Kidney capillary endothelial cell (primary cell): Measurements from ENCODE around the gene C19orf81.

Experiments used
- DNase-seq: peaks from one replicate; pipeline ENCODE4 v3.0.0-alpha.2; 2018; ENCODE audit warnings: low spot score

C19orf81 gene

DNA sequence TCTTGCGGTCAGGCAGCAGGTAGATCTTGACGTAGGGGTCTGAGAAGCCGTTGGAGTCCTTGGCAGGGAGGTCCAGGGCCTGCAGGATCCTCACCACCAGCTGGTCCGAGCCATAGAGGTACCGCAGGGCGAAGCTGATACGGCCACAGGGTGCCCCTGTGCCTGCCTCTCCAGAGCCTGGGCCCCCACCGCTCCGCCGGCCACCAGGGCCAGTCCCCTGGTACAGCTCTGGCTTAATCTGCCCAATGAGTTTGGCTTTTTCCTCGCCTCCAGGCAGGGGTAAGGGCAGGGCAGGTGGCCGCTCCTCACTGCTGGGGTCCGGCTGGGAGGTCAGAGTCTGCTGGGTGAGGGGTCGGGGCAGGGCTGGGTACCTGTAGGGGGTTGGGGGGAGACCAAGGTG lies 19.4 kb upstream of the C19orf81 start:
- DNase-seq = no peak

DNA sequence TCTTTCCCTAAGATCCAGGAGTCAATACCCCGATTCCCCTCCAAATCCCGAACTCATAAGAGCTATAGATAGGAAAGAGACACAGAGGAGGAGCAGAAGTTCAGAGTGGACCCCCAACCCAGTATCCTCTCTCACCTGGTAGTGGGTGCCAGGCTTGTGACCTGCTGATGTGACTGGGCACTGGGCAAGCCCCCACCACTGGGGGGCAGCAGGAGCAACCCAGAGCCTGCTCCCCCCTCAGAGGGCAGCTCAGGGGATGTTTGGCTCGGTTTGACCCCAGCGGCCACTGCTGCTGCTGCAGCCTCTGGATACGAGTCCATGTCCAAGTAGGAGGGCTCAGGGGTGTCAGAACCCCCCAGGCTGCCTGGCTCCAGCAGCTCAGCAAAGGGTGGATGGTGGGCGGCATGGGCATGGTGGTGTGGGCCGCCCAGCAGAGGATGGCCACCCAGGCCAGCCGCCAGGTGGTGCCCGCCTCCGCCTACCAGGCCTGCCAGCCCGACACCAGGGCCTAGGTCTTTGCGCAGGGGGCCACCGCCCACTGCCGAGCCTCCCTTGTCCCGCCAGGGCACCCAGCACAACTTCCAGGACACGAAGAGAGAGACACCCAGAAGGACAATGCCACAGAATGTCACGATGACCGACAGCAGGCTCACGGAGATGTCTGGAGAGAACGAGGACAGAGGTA lies 17.0 kb upstream of the C19orf81 start:
- DNase-seq = no peak

DNA sequence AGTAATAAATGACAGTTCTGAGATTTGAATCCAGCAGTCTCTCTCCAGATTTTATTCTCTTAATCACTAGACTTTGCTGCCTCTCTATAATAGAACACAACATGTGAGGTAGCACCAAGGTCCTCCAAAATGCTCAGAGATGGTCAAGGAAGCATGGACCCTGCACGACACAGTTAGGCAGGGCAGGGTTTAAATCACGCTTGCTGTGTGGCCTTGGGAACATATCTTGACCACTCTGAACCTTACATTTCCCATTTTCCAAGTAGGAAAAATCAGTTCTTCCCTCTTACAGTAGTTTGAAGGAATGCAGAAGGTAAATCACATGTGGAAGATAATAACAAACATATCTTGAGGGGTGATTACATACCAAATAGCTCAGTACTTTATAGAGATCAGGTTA lies 15.9 kb upstream of the C19orf81 start:
- no peak for DNase-seq

DNA sequence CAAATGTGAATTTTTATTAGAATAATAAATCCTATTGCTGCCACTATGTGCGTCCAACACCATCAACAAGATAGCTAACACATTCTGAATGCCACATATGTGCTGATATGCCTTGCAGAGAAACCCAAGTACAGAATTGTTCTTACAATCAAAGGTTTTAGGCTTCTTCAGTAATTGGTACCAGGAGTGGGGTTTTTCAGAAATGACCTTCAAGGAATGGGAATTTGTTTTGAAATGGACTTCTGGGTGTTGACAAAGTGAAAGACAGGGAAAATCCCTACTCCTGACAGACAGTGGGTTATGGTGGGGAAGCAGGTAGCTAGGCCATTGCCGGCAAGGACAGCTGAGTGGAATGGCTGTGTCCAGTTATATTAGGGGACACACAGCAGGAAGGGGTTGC lies 15.3 kb upstream of the C19orf81 start:
- no peak for DNase-seq

DNA sequence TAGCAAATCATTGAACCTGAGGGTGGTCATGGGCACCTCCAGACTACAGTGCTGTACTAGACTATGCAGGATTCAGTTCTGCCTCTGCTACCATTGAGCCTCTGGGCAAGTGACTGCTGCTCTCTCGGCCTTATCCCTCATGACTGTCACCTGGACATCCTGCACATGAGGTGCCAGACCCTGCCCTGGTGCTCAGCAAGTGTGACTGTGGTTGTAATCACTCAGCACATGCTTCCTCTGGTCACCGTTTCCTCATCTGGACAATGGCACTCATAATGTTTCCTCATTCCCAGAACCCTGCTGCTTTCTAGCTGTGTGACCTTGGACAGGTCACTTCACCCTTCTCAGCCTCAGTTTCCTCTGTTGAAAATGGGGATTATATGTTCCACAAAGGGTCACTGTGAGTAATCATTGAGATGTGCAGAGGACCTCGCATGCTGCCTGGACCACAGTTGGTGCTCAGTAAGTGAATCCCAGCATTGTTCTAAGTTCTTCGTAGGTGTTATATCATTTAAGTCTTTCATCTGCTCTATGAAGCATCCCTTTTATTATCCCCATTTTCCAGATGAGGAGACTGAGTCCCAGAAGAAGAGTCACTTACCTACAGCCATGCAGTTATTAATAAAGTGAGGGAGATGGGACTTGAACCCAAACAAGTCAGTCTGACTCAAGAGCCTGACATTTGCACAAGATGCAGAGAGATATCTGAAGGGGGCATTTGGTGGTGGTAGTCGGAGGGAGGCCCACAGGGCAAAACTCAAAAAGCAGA lies 12.7 kb upstream of the C19orf81 start:
- DNase-seq = no peak

DNA sequence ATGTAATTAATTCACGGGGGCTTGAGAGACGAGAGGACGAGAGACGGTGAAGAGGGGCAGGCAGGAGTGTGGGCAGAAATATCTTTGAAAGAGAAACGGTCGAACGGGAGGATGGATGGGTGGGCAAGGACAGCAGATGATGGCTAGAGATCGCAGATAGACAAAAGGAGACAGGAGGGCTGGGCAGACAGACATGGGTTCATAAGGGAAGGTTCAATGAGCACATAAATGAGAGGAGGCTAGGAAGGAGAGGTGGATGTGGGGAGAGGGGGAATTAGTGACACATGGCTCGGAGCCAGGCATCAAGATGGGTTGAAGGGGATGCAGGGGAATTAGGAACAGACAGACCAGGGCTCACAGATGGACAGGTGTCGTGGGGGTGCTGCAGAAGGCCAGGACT lies 10.6 kb upstream of the C19orf81 start:
- no peak for DNase-seq

DNA sequence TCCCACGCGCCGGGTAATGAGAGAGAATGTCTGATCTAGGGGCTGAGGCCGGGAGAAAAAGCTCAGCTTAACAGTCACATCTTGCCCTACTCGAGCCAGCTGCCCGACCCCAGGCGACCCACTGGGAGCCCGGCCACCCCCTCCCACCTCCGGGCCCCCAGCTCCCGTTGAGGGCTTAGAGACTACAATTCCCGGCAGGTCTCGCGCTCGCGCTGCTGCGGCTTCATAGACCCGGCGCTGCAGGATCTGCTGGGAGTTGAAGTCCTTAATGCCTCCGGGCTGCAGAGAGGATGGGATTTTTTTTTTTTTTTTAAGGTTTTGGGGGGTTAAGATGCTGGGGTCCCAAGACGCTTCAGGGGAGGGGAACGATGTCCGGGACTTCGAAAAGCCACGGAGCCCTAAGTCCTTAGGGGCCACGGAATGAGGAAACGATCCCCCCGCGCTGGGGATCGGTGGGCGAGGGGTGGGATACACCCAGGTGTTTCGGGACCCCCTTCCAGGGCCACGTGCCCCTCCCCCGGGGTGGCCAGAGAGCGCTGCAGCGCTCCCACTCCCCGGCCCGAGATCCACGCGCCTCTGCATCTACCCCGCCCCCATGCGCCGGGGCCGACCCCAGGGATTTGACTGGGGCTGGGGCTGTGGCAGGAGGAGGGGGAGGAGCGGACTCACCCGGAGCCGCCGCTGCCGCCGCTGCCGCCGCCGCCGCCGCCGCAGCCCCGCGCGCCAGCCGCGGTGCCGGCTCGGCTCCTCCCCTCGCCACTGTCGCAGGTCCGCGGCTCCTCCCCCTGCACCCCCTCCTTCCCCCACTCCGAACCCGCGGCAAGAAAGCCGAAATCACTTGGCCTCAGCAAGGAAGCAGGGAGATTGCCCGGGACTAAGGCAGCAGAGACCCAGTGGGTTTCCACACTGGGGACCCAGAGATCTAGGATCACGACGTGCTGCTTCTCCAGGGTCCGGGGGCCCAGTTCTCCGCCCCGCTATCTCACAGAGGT lies 9.8 kb upstream of the C19orf81 start, which contains the start of gene SYT3:
Gene SYT3, minus strand, starts transcription at position 761 of the 992 bp plus-strand sequence. CDS start 2,470 bp downstream, outside the sequence.
- no peak for DNase-seq

DNA sequence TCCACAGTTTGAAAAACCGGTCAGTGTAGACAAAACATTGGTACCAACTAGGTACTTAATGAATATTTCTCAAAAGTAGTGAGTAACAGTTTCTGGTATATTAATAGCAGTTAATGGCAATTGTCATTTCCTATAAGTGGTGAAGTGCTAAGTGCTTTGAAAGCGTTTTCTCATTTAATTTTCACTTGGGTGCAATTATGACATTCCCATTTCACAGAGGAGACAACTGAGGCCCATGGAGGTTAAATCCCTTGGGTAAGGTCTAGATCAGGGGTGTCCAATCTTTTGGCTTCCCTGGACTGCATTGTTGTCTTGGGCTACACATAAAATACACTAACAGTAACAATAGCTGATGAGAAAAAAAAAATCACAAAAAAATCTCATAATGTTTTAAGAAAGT lies 8.9 kb upstream of the C19orf81 start:
- DNase-seq = no peak

DNA sequence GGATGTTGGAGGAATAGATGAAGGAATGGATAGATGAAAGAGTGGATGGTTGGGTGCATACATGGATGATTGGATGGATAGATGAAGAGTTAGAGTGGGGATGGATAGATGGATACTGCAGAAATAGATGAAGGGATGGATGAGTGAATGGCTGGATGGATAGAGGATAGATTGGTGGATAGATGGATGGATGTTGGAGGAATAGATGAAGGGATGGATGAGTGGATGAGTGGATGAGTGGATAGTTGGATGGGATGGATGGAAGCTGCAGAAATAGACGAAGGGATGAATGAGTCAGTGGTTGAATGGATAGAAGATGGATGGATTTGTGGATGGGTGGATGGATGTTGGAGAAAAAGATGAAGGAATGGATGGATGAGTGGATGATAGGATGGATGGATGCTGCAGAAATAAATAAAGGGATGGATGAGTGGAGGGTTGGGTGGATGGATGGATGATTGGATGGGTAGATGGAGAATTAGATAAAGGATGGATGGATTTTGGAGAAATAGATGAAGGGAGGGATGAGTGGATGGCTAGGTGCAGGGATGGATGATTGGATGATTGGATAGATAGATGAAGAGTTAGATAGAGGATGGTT lies 4.8 kb upstream of the C19orf81 start:
- DNase-seq = no peak

DNA sequence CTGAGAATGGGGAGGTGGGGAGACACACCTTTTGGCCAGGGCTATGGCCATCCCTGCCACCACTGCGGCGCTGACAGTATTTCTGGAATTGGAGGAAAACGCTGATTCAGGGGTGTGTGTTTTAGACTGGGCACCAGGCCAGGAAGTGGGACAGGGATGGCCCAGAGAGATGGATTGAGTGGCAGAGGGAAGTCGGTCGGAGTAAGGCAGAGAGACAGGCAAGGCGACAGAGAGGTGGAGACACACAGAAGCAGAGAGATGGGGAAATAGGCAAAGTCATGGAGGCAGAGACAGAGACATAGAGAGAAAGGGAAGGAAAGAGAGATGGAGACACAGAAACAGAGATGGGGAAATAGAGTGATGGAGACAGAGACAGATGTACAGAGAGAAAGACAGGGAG lies 4.1 kb upstream of the C19orf81 start:
- no peak for DNase-seq

DNA sequence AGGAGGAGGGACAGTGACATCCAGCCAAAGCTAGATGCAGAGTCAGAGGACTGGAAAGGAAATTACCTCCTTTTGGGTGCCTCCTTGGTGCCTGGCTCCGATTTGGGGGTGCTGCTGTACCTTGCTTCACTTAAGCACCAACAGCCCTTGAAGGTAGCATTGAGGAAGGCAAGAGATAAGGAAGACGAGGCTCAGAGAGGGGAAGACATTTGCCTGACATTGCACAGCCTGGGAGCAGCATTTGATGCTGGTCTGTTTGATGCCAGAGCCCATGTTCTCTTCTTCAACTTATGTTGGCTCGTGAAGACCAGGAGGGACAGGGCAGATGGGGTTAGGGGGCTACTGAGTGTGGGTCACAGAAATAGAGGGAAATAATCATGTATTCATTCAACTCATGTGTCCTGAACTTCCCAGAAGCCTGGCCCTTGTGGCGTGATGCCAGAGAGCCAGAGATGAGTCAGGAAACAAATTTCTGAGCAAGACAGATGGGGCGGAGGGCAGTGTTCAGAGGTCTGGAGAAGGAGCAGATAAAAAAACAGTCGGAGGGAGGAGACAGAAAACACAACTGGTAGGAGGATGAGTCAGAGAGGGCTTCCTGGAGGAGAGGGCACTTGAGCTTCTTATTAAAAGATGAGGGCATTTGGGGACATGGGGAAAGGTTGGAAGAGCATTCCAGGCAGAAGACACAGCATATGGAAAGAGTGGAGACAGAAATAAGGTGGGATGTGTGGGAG lies 3.0 kb upstream of the C19orf81 start:
- peak; percentile 44 for DNase-seq

DNA sequence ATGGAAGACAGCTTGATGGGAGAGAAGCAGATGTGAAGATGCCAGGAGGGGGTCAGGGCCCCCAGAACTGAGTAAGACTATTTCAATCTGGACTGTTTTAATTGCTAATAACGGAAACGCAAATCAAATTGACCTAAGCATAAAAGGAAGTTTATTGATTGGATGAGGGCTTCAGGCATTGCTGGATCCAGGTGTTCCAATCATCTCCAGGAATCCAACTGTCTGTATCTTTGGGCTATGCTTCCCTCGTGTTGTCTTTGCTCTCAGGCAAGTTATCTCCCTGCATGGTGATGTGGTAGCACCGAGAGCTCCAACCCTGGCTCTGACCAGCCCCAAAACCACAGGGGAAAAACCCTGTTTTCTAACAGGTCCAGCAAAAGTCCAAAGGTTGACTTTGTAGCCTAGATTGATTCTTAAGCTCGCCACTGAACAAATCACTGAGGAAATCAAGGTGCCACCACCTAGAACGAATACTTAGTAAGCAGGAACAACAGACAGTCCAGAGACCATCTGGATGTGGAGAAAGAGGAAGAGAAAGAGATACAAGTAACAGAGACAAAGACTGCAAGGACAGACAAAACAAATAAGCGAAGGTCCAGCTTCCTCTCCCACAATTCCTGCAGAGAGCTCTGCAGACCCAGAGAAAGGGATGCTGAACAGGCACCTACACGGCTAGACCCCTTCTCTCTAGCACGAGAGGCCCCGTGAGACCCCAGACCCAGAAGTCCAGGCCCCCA lies 1.2 kb upstream of the C19orf81 start:
- DNase-seq = no peak

DNA sequence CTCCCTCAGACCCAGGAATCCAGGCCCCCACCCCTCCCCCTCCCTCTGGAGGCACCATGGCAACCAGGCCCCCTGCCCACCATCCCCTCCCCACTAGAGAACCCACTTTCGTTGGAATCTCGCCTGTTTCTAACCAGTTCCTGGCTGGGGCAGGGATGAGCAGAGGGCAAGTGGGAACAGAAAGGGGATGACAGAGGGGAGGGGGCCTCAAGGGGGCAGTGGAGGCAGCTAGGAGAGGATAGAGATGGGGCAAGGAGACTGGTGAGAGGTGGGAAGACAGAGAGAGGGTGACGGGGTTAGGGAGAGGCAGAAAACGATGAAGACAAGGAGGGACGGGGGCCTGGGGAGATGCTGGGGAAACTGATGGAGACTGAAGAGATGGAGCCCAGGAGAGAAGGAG lies 586 bp upstream of the C19orf81 start:
- DNase-seq = no peak

DNA sequence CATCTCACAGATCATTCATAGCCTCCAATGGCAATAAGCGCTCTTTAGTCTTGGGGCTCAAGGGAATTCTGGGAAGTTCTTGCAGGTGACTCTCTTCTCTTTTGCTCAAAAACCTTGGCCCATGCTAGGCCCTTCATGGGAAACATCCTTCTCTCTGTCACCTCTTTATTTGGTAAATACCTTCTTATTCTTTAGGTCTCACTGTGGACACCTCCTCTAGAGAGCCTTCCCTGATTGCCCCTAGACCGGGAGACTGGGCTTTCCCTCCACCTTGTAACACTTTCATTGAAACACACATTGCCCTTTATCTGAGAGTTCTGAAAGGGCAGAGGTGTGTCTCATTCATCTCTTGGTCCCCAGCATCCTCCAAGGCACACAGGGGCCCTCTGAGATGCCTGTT lies 1.9 kb downstream of the C19orf81 start:
- no peak for DNase-seq

DNA sequence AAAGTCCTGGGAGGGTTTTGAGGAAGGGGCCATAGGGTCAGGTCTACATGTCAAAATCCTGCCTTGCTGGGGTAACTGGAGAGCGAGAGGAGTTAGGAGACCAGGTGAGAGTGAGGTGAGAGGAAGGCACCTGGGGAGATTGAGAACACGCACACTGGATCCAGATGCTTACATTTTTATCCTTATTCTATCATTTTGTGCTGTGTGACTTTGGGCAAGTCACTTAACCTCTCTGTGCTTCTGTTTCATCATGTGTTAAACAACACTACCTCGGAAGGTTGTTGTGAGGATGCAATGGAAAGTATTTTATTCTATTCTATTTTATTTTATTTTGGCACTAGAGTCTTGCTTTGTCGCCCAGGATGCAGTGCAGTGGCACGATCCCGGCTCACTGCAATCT lies 3.5 kb downstream of the C19orf81 start:
- DNase-seq = no peak

DNA sequence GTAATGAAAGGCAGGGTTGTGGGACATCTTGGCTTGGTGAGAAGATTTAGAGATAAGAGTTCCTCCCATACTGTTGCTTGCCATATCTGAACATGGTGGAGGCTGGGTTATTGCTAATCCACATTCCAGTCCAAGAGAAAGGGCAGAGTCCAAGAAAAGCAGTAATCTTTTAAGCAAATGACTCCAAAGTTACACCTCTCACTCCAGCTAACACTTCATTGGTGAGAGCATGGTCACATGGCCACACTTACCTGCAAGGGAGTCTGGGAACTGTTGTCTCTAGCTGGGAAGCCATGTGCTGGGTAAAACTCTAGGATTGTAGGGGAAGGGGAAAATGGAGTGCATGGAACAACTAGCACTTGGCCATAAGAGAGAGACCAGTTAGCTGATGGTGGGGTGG lies 5.6 kb downstream of the C19orf81 start:
- DNase-seq = no peak

DNA sequence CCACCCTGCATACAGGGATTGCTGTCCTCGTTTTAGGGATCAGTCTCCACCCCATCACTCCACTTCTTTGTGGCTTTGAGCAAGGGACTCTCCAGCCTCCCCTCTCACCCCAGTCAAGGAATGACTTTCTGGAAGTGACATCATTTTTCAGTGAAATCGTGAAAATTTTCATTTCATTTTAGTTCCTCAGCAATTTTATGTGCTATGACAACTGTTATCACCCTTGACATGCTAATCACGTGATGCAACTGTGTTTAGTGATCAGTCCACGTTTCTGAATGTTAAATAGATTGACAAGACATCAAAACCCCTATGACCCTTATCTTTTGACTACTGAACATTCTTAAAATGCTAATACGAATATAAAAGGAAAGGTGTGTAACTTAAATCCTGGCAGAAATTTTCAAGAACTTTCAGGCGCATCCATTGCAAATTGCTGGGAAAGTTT lies 8.0 kb downstream of the C19orf81 start:
- no peak for DNase-seq

DNA sequence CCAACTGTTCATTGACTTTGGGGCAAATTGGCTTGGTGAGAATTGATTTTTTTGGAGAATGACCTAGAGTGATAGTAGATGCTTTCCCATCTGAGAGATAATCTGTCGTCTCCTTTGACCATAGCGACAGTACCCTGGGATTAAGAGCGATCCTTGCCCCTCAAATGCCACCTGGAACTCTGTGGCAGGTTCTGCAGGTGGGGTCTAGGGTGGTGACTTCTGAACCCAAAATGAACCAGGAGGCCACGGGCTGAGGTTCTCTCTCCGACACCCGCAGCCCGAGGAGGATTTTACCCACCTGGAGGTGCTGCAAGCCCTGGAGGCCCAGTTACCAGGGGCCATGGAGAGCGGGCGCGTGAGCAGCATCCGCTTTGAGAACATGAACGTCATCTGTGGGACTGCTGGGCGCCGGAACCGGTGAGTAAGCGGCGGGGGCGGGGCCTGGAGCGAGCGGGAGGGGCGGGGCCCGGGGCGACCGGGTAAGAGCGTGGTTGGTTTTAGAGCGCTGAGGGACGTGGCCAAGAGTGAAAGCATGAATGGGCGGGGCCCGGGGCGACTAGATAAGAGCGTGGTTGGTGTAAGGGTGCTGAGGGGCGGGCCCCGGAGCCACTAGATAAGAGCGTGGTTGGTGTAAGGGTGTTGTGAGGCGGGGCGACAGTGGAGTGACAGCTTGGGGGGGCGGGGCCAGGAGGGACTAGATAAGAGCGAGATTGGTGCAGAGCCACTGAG lies 8.6 kb downstream of the C19orf81 start:
- peak; percentile 100 for DNase-seq

DNA sequence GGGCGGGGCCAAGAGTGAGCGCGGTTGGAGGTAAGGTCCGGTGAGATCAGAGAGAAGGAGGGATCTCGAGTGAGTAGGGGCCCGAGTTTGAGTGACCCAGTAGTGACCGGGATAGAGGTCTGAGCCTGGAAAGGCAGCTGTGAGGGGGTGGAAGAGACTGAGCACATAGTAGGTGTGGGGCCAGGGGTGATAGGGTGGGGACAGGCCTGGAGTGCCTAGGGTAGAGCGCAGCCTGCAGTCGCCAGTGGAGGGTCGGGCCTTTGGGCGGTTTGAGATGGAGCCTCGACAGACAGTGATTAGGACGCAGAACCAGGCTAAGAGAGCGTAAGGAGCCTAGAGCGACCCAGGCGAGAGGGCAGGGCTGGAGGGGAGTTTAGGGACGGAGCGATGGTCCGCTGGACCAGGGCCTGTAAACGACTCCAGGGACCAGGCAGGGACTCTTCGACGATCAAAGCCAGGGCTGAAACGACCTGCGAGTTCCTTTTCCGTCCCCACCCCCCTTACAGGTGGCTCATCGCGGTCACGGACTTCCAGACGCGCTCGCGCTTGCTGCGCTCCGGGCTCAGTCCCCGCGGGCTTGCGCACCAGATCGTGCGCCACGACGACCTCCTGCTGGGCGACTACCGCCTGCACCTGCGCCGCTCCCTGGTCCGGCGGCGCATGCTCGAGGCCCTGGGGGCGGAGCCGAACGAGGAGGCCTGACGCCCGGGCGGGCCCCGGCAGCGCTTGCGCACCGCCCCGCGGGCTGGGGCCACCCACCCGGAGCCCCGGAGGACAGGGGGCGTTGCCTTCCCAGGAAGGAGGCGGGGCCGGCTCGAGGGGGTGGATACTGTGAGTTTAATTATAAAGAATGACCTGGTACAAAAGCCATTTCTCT lies 9.4 kb downstream of the C19orf81 start:
- peak; percentile 74 for DNase-seq
